Astrocyte (in vitro differentiated cells and primary cell): Measurements from ENCODE around the gene CWC27. TPM values are rescaled to one million over a fixed set of nuclear protein-coding genes. Genes with fewer than 3 reads are reported as not detected.
A peak's percentile ranks its signal among the peaks of the same experiment; 100 is the strongest.

Source experiments
- DNase-seq: peaks from one replicate; pipeline ENCODE4 v3.0.0-alpha.2; 2010; ENCODE audit warnings: low read depth
- FAIRE-seq: peaks from 2 replicates; lab custom pipeline; 2011; peaks lifted over from hg19 to GRCh38; lab: Jason Lieb, UNC
- H2AFZ ChIP-seq: 2 replicates; pipeline ENCODE4 v1.6.0; 2012; ENCODE audit warnings: low read depth, low read length, inconsistent platforms
- H3K27ac ChIP-seq: 2 replicates; pipeline ENCODE4 v1.5.1; 2011; ENCODE audit warnings: low read depth, low read length, inconsistent platforms
- H3K27me3 ChIP-seq: 2 replicates; pipeline ENCODE4 v1.6.0; 2011; ENCODE audit warnings: low read length, inconsistent platforms; ENCODE audit not compliant: insufficient read depth
- H3K36me3 ChIP-seq: 2 replicates; pipeline ENCODE4 v1.5.1; 2011; ENCODE audit warnings: low read length, inconsistent platforms; ENCODE audit not compliant: insufficient read depth
- H3K4me1 ChIP-seq: 2 replicates; pipeline ENCODE4 v1.5.1; 2011; ENCODE audit warnings: low read length, inconsistent platforms; ENCODE audit not compliant: insufficient read depth
- H3K4me2 ChIP-seq: 2 replicates; pipeline ENCODE4 v1.6.0; 2012; ENCODE audit warnings: low read length, inconsistent platforms
- H3K4me3 ChIP-seq: 2 replicates; pipeline ENCODE4 v1.5.1; 2011; ENCODE audit warnings: low read depth, mild to moderate bottlenecking, low read length, inconsistent platforms; ENCODE audit not compliant: insufficient read depth
- H3K79me2 ChIP-seq: 2 replicates; pipeline ENCODE4 v1.6.0; 2012; ENCODE audit warnings: mild to moderate bottlenecking, low read length, inconsistent platforms; ENCODE audit not compliant: insufficient read depth
- H3K9ac ChIP-seq: 2 replicates; pipeline ENCODE4 v1.6.0; 2012; ENCODE audit warnings: mild to moderate bottlenecking, low read length, inconsistent platforms
- H3K9me3 ChIP-seq: 2 replicates; pipeline ENCODE4 v1.5.1; 2012; ENCODE audit warnings: low read depth, mild to moderate bottlenecking, low read length, inconsistent platforms; ENCODE audit not compliant: insufficient read depth
- H4K20me1 ChIP-seq: 2 replicates; pipeline ENCODE4 v1.6.0; 2012; ENCODE audit warnings: low read length, inconsistent platforms; ENCODE audit not compliant: insufficient read depth
- H3K27ac Mint-ChIP-seq: one replicate; pipeline ENCODE4 v1.8.0; 2021; ENCODE audit warnings: mild to moderate bottlenecking, mixed read lengths; ENCODE audit not compliant: unreplicated experiment
- H3K27me3 Mint-ChIP-seq: one replicate; pipeline ENCODE4 v1.8.0; 2021; ENCODE audit warnings: low read depth, mixed read lengths; ENCODE audit not compliant: unreplicated experiment
- H3K36me3 Mint-ChIP-seq: one replicate; pipeline ENCODE4 v1.8.0; 2021; ENCODE audit warnings: low read depth, mixed read lengths; ENCODE audit not compliant: unreplicated experiment
- H3K4me1 Mint-ChIP-seq: one replicate; pipeline ENCODE4 v1.8.0; 2021; ENCODE audit warnings: low read depth, mixed read lengths; ENCODE audit not compliant: unreplicated experiment
- H3K4me3 Mint-ChIP-seq: one replicate; pipeline ENCODE4 v1.8.0; 2021; ENCODE audit warnings: mild to moderate bottlenecking, moderate library complexity, mixed read lengths; ENCODE audit not compliant: unreplicated experiment
- H3K9me3 Mint-ChIP-seq: one replicate; pipeline ENCODE4 v1.8.0; 2021; ENCODE audit warnings: mild to moderate bottlenecking, mixed read lengths; ENCODE audit not compliant: unreplicated experiment
- CTCF ChIP-seq: IDR thresholded peaks from 2 replicates; pipeline ENCODE4 v1.5.1; 2011; ENCODE audit warnings: low read depth, mild to moderate bottlenecking, inconsistent platforms, low read length, moderate library complexity; ENCODE audit not compliant: insufficient read depth
- EZH2 ChIP-seq: IDR thresholded peaks from 2 replicates; pipeline ENCODE4 v1.6.1; 2012; ENCODE audit warnings: mild to moderate bottlenecking, low read length, inconsistent platforms; ENCODE audit not compliant: insufficient read depth
- total RNA-seq: library from RNA; stranded (reverse); gene quantifications from 2 replicates; pipeline ENCODE4 v1.2.1, GENCODE V29; 2021

The CWC27 gene
- total RNA-seq, 1 donor from 2014 or later = 25.7 TPM

DNA sequence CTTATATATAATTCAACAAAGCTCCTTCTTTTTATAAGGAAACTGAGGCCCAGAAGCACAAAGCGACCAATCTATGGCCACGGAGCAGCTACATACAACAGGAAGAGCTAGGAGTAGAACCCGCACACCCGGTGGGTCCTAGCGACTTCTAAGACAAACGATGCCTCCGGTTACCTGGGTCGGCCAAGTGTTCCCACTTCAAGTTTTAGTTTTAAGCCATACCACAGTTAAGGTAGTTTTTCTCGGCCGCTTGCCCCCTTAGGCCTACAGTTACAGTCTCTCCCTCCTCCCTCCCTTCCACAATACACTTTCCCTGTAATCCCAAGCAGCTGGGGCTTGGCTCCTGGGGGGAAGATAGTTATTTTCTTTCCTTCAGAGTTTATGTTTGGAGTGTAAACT lies 772 bp upstream of the CWC27 start:
- Histone ChIP-seq H3K4me3 (peak overlapping the region; percentile 94), H3K9ac (peak overlapping the region; percentile 92), H2AFZ (peak overlapping the region; percentile 81), H3K36me3 (peaks cover 6% of the 10 kb centered on the region), H3K79me2 (peaks cover 90% of the 10 kb centered on the region), H3K27me3 (no peaks in the 10 kb centered on the region), H3K4me2 (peak overlapping the region; percentile 90), H4K20me1 (peaks cover 9% of the 10 kb centered on the region), H3K4me1 (peaks cover 11% of the 10 kb centered on the region), H3K27ac (peak overlapping the region; percentile 93), H3K9me3 (no peaks in the 10 kb centered on the region)
- H3K4me3 Mint-ChIP-seq = peak overlapping the region; percentile 98
- no peaks in the 10 kb centered on the region for H3K9me3 Mint-ChIP-seq
- H3K36me3 Mint-ChIP-seq = no peaks in the 10 kb centered on the region
- DNase-seq (no peak), FAIRE-seq (no peak)
- H3K4me1 Mint-ChIP-seq = peaks cover 20% of the 10 kb centered on the region
- peak overlapping the region; percentile 100 for H3K27ac Mint-ChIP-seq
- no peaks in the 10 kb centered on the region for H3K27me3 Mint-ChIP-seq
- TF ChIP-seq CTCF = no peak
- TF ChIP-seq EZH2 = no peak

- TF ChIP-seq EZH2 = no peak
- TF ChIP-seq CTCF = no peak
- Mint-ChIP-seq H3K4me3 (peak overlapping the region; percentile 98), H3K36me3 (no peaks in the 10 kb centered on the region), H3K4me1 (peaks cover 20% of the 10 kb centered on the region), H3K9me3 (no peaks in the 10 kb centered on the region), H3K27ac (no peak overlapping the region), H3K27me3 (no peaks in the 10 kb centered on the region)
- Histone ChIP-seq H3K9ac (peak overlapping the region; percentile 92), H3K4me1 (peaks cover 11% of the 10 kb centered on the region), H2AFZ (no peak overlapping the region), H3K27ac (no peak overlapping the region), H3K36me3 (peaks cover 3% of the 10 kb centered on the region), H3K9me3 (no peaks in the 10 kb centered on the region), H3K79me2 (peaks cover 82% of the 10 kb centered on the region), H4K20me1 (peaks cover 4% of the 10 kb centered on the region), H3K4me3 (peak overlapping the region; percentile 94), H3K4me2 (peak overlapping the region; percentile 90), H3K27me3 (no peaks in the 10 kb centered on the region)
- FAIRE-seq = no peak
- no peak for DNase-seq
Observed at GRCh38 chr5:64769855-64770254, 1.1 kb downstream of the CWC27 start.

DNA sequence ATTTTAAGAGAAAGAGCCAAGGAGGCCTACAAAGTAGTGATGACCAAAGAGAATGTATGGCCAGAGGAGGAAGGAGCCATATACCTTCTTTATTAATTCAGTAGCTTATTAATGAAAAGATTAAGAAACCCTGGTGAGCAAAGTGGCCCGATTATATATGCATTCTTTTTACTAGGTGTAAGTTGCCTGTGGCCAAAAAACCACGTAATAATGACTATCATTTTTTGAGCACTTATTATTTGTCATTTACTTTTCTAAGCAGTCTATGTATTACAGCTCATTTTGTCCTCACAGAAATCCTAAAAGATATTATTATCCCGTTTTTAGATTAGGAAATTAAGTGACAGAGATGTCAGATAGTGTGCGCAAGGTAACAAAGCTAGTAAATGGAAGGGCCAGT lies 3.0 kb downstream of the CWC27 start:
- no peaks in the 10 kb centered on the region for H3K9me3 Mint-ChIP-seq
- peaks cover 13% of the 10 kb centered on the region for H3K4me1 Mint-ChIP-seq
- no peak overlapping the region for H3K9ac ChIP-seq
- no peaks in the 10 kb centered on the region for H3K9me3 ChIP-seq
- DNase-seq (no peak), FAIRE-seq (no peak)
- H3K27ac ChIP-seq = no peak overlapping the region
- peaks cover 3% of the 10 kb centered on the region for H3K36me3 ChIP-seq
- no peak overlapping the region for H2AFZ ChIP-seq
- no peaks in the 10 kb centered on the region for H3K27me3 ChIP-seq
- no peak overlapping the region for H3K27ac Mint-ChIP-seq
- peaks cover 11% of the 10 kb centered on the region for H3K4me1 ChIP-seq
- no peak overlapping the region for H3K4me3 Mint-ChIP-seq
- peaks cover 63% of the 10 kb centered on the region for H3K79me2 ChIP-seq
- H3K27me3 Mint-ChIP-seq = no peaks in the 10 kb centered on the region
- H3K4me2 ChIP-seq = no peak overlapping the region
- H4K20me1 ChIP-seq = peaks cover 4% of the 10 kb centered on the region
- H3K4me3 ChIP-seq = no peak overlapping the region
- no peaks in the 10 kb centered on the region for H3K36me3 Mint-ChIP-seq
- TF ChIP-seq CTCF (no peak), EZH2 (no peak)
